Endometrial microvascular endothelial cells (primary cell): Measurements from ENCODE around the gene RELN. TPM values are rescaled to one million over a fixed set of nuclear protein-coding genes. Genes with fewer than 3 reads are reported as not detected.

Experiments used
- in situ Hi-C: cut with HindIII; loops from 2 replicates; pipeline ENCODE4 v1.10.0; 2017; ENCODE audit warnings: low sequenced_read_pairs, low pct_unique_long_range_greater_than_20kb; ENCODE audit errors: inconsistent ontology term
- total RNA-seq: library from RNA; depleted of rRNA; stranded (reverse); fragments of >200 nt; gene quantifications from one replicate; pipeline ENCODE4 v1.2.3, GENCODE V29; 2015; ENCODE audit errors: inconsistent ontology term

The RELN gene
- total RNA-seq, 1 donor from 2014 or later, result 1.2 TPM

- in situ Hi-C loops, result no loop called here
These were observed 6.1 kb upstream of the RELN start for GRCh38 chr7:103995554-103995953.

- in situ Hi-C loops, result no loop called here
These were observed 4.1 kb upstream of the RELN start for GRCh38 chr7:103993551-103993950.

GRCh38 chr7:103991406-103991805 lies 1.9 kb upstream of the RELN start:
- in situ Hi-C loops, result no loop called here

GRCh38 chr7:103990991-103991390 lies 1.5 kb upstream of the RELN start:
- in situ Hi-C loops, result no loop called here

GRCh38 chr7:103989785-103990767 lies 618 bp upstream of the RELN start:
- in situ Hi-C loops, result no loop called here

GRCh38 chr7:103988468-103989199 lies 824 bp downstream of the RELN start:
- in situ Hi-C loops, result no loop called here

GRCh38 chr7:103987451-103987850 lies 2.0 kb downstream of the RELN start:
- in situ Hi-C loops, result no loop called here

- in situ Hi-C loops, result no loop called here
These were observed 3.8 kb downstream of the RELN start for GRCh38 chr7:103985565-103986126.

GRCh38 chr7:103984050-103984449 lies 5.4 kb downstream of the RELN start:
- in situ Hi-C loops, result no loop called here

- in situ Hi-C loops, result no loop called here
These were observed 6.1 kb downstream of the RELN start for GRCh38 chr7:103983201-103983977.

- in situ Hi-C loops, result no loop called here
These were observed 8.4 kb downstream of the RELN start for GRCh38 chr7:103981003-103981423.

GRCh38 chr7:103972779-103973434 lies 16.6 kb downstream of the RELN start:
- in situ Hi-C loops, result no loop called here

- in situ Hi-C loops, result no loop called here
These were observed 22.1 kb downstream of the RELN start for GRCh38 chr7:103967401-103967800.

- in situ Hi-C loops, result no loop called here
These were observed 22.7 kb downstream of the RELN start for GRCh38 chr7:103966593-103967277.

- in situ Hi-C loops, result no loop called here
These were observed 25.2 kb downstream of the RELN start for GRCh38 chr7:103964269-103964668.

- in situ Hi-C loops, result no loop called here
These were observed 27.4 kb downstream of the RELN start for GRCh38 chr7:103962070-103962469.

- in situ Hi-C loops, result no loop called here
These were observed 31.1 kb downstream of the RELN start for GRCh38 chr7:103958284-103958818.

GRCh38 chr7:103955985-103956384 lies 33.5 kb downstream of the RELN start:
- in situ Hi-C loops, result no loop called here
